ENCODE measurements around the gene MS4A14. TPM values are rescaled to one million over a fixed set of nuclear protein-coding genes. Genes with fewer than 3 reads are reported as not detected.

MS4A14 gene, protein sequence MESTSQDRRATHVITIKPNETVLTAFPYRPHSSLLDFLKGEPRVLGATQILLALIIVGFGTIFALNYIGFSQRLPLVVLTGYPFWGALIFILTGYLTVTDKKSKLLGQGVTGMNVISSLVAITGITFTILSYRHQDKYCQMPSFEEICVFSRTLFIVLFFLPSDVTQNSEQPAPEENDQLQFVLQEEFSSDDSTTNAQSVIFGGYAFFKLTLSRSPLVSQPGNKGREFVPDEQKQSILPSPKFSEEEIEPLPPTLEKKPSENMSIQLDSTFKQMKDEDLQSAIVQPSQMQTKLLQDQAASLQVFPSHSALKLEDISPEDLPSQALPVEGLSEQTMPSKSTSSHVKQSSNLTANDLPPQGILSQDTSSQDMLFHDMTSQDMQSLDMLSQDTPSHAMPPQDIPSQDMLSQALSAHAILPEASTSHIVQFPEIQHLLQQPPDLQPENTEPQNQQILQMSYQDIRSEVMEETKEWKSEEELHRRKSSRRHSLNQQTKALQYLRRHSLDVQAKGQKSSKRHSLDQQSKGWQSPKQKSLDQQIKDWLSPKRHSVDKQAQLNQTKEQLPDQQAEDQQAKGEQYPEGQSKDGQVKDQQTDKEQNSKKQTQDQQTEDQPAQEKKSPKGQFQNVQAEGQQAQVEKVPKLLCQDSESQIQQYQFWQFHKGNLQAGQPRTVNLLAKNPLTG
- total RNA-seq = not detected in 2 replicates

GRCh38 chr11:60396382-60396781, at the start of gene MS4A14:
Gene MS4A14, plus strand, starts transcription at chr11:60396459. Its CDS starts 120 bp downstream, at chr11:60396579.

GRCh38 chr11:60378354-60378753, 17.9 kb upstream of the MS4A14 start, which contains the start of gene MS4A7:
Gene MS4A7, plus strand, starts transcription at chr11:60378532. Its CDS starts 4,610 bp downstream, at chr11:60383142.

GRCh38 chr11:60429272-60429671, 33.0 kb downstream of the MS4A14 start, which contains the start of gene MS4A5:
Gene MS4A5, plus strand, starts transcription at chr11:60429572. Its CDS starts 103 bp downstream, at chr11:60429675.

DNA sequence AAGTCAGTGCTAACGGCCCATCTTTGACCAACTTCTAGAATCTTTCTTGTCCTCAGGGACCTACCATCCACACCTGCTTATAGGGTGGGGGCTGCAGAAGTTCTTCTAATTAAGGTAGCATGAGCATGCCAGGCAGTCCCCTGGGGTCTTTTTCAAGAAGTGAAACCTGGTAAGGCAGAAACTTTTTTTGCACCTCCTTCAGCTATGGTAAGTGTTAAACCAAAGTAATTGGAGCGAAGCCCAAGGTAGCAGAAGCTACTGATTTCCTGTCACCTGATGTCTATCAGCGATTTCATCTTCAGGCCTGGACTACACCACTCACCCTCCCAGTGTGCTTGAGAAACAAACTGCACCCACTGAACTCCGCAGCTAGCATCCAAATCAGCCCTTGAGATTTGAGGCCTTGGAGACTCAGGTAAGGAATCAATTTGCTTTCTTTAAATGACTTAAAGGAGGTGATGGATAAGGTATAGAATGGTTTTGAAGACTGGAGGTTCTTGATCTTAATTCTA, 59.3 kb downstream of the MS4A14 start, which contains the start of gene MS4A1:
TSS of gene MS4A1 (plus strand) at position 317 of the 512 bp plus-strand sequence. CDS start 6,528 bp downstream, outside the sequence.

Other genes with a start within 250 kb of the MS4A14 start
- gene MS4A6A, start 213.4 kb upstream of the MS4A14 start, total RNA-seq = not detected in 2 replicates
- not detected in 2 replicates for gene MS4A4E, start 153.3 kb upstream of the MS4A14 start, total RNA-seq
- not detected in 2 replicates for gene MS4A4A, start 115.8 kb upstream of the MS4A14 start, total RNA-seq
- gene MS4A6E, start 69.2 kb upstream of the MS4A14 start, total RNA-seq = not detected in 2 replicates
- gene MS4A7, start 17.9 kb upstream of the MS4A14 start, total RNA-seq = not detected in 2 replicates
- gene MS4A5, start 33.1 kb downstream of the MS4A14 start, total RNA-seq = not detected in 2 replicates
- not detected in 2 replicates for gene MS4A1, start 59.4 kb downstream of the MS4A14 start, total RNA-seq
- not detected in 2 replicates for gene MS4A12, start 96.3 kb downstream of the MS4A14 start, total RNA-seq
- not detected in 2 replicates for gene MS4A13, start 118.9 kb downstream of the MS4A14 start, total RNA-seq

Data from smooth muscle cell of bladder (primary cell).